ENCODE results near the gene PHOSPHO2.

DNA sequence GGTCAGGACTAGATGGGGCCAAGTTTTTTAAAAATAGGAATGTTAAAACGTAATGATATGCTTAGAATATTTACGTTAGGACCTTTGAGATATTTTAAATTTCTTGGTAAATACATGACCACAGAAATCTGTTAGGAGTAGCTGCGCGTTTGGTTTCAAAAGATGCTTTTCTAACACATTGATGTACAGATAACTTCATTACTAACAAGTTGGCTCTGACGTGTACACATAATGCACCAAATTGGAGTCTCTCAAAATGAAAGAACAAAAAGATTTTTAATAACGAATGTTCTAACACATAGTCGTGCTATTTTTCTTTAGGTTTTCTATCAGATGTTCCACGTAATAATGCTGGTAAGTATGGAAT lies 608 bp downstream of the PHOSPHO2 start:
- TF ChIP-seq, protein P1, sequence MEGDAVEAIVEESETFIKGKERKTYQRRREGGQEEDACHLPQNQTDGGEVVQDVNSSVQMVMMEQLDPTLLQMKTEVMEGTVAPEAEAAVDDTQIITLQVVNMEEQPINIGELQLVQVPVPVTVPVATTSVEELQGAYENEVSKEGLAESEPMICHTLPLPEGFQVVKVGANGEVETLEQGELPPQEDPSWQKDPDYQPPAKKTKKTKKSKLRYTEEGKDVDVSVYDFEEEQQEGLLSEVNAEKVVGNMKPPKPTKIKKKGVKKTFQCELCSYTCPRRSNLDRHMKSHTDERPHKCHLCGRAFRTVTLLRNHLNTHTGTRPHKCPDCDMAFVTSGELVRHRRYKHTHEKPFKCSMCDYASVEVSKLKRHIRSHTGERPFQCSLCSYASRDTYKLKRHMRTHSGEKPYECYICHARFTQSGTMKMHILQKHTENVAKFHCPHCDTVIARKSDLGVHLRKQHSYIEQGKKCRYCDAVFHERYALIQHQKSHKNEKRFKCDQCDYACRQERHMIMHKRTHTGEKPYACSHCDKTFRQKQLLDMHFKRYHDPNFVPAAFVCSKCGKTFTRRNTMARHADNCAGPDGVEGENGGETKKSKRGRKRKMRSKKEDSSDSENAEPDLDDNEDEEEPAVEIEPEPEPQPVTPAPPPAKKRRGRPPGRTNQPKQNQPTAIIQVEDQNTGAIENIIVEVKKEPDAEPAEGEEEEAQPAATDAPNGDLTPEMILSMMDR (IDR thresholded peaks at IDR 0.05), result no peak
- no peak for TF ChIP-seq EZH2 (IDR thresholded peaks at IDR 0.05)
- no peak for TF ChIP-seq EZH2phosphoT487 (IDR thresholded peaks at IDR 0.05)

Measured in neural progenitor cell (in vitro differentiated cells).